Measurements from ENCODE around the gene KXD1.
"Not testable (repeated sequence)": the region's sequence is repeated elsewhere in the genome, so short reads cannot be mapped to it uniquely, and the experiment has no call there.

Gene KXD1

DNA sequence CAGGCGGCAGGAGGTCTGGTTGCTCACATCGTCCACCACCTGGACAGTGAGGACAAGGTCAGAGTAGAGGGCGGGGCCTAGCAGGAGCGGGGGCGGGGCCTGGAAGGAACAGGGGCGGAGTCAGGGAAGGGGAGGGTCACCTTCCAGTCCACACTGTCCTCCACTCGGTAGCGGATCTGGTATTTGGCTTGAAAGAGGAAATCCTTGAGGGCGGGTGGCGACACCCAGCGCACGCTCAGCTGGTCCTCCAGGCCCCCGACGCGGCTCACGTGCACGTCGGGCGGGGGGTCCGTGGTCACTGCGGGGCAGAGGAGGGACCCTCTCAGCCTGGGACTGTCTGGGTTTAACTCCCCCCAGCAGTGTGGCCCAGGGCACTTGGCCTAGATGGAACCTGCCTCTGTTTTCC lies 39.1 kb downstream of the KXD1 start:
- no peak overlapping the region for H3K27ac ChIP-seq (ENCODE audit: low read depth, low read length)
- TF ChIP-seq EZH2phosphoT487 (IDR thresholded peaks at IDR 0.05; ENCODE audit: borderline replicate concordance, low read length) (no peak), CTCF (IDR thresholded peaks at IDR 0.05; ENCODE audit: low read depth, low read length, poor library complexity, severe bottlenecking) (no peak)

GRCh38 chr19:18597809-18598660 lies 40.4 kb downstream of the KXD1 start:
- Histone ChIP-seq H3K4me1 (ENCODE audit: control insufficient read depth, low read length) (peaks cover 32% of the 10 kb centered on the region), H3K36me3 (ENCODE audit: control insufficient read depth, low read length) (no peaks in the 10 kb centered on the region), H3K27me3 (ENCODE audit: control insufficient read depth, low read length) (peaks cover 12% of the 10 kb centered on the region), H3K4me2 (ENCODE audit: low read length) (peak overlapping the region; percentile 14; the same call in 1 of the 2 replicates), H3K9me2 (replicated peaks; ENCODE audit: control insufficient read depth, low read length) (no peaks in the 10 kb centered on the region), H3K4me3 (ENCODE audit: low read length) (no peak overlapping the region), H3K27ac (ENCODE audit: low read depth, low read length) (no peak overlapping the region), H3F3A (ENCODE audit: control insufficient read depth, insufficient read depth) (no peaks in the 10 kb centered on the region), H3K79me2 (ENCODE audit: control insufficient read depth, low read length) (no peaks in the 10 kb centered on the region; the same call in 1 of the 2 replicates), H4K20me1 (ENCODE audit: control insufficient read depth, insufficient read depth, low read depth, low read length) (no peaks in the 10 kb centered on the region), H3K9me3 (ENCODE audit: control insufficient read depth, insufficient read depth, low read length) (no peaks in the 10 kb centered on the region)
- no peak for TF ChIP-seq EZH2phosphoT487 (IDR thresholded peaks at IDR 0.05; ENCODE audit: borderline replicate concordance, low read length)
- TF ChIP-seq CTCF (IDR thresholded peaks at IDR 0.05; ENCODE audit: low read depth, low read length, poor library complexity, severe bottlenecking), result no peak

More for the DNA sequence above, 39.1 kb downstream of the KXD1 start:
- H3K9me2 ChIP-seq (replicated peaks; ENCODE audit: control insufficient read depth, low read length), result no peaks in the 10 kb centered on the region
- H4K20me1 ChIP-seq (ENCODE audit: control insufficient read depth, insufficient read depth, low read depth, low read length), result no peaks in the 10 kb centered on the region
- H3K4me1 ChIP-seq (ENCODE audit: control insufficient read depth, low read length), result peaks cover 35% of the 10 kb centered on the region
- H3K4me3 ChIP-seq (ENCODE audit: low read length), result no peak overlapping the region
- peaks cover 5% of the 10 kb centered on the region for H3K27me3 ChIP-seq (ENCODE audit: control insufficient read depth, low read length)
- no peaks in the 10 kb centered on the region for H3K9me3 ChIP-seq (ENCODE audit: control insufficient read depth, insufficient read depth, low read length)
- no peak overlapping the region for H3K4me2 ChIP-seq (ENCODE audit: low read length)
- peaks cover 3% of the 10 kb centered on the region; the same call in 1 of the 2 replicates for H3F3A ChIP-seq (ENCODE audit: control insufficient read depth, insufficient read depth)
- H3K36me3 ChIP-seq (ENCODE audit: control insufficient read depth, low read length), result peaks cover 6% of the 10 kb centered on the region
- no peaks in the 10 kb centered on the region; the same call in 1 of the 2 replicates for H3K79me2 ChIP-seq (ENCODE audit: control insufficient read depth, low read length)

DNA sequence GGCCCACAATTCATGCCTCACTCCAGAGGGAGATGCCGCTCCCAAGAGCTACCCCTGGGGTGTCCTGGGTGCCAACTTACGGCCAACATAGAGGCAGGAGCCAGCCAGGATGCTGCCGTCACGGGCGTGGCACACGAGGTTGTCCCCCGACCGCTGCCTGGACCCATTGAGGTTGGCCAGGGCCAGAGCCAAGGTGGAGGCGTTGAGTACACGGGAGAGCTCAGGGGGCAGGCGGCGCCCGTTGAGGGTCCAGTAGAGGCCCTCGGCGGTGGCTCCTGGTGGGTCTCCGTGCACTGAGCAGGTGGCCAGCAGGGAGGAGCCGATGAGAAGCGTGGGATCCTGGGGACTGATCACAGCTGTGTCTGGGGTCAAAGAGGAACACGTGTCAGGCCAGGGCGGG lies 41.8 kb downstream of the KXD1 start:
- Histone ChIP-seq H3K4me3 (ENCODE audit: low read length) (no peak overlapping the region), H3K36me3 (ENCODE audit: control insufficient read depth, low read length) (no peaks in the 10 kb centered on the region), H3K4me2 (ENCODE audit: low read length) (no peak overlapping the region), H3K79me2 (ENCODE audit: control insufficient read depth, low read length) (no peaks in the 10 kb centered on the region), H4K20me1 (ENCODE audit: control insufficient read depth, insufficient read depth, low read depth, low read length) (no peaks in the 10 kb centered on the region), H3K9me2 (replicated peaks; ENCODE audit: control insufficient read depth, low read length) (no peaks in the 10 kb centered on the region), H3K27ac (ENCODE audit: low read depth, low read length) (no peak overlapping the region), H3K4me1 (ENCODE audit: control insufficient read depth, low read length) (peaks cover 18% of the 10 kb centered on the region), H3K27me3 (ENCODE audit: control insufficient read depth, low read length) (peaks cover 25% of the 10 kb centered on the region), H3F3A (ENCODE audit: control insufficient read depth, insufficient read depth) (no peaks in the 10 kb centered on the region), H3K9me3 (ENCODE audit: control insufficient read depth, insufficient read depth, low read length) (no peaks in the 10 kb centered on the region)
- TF ChIP-seq EZH2phosphoT487 (IDR thresholded peaks at IDR 0.05; ENCODE audit: borderline replicate concordance, low read length) (no peak), CTCF (IDR thresholded peaks at IDR 0.05; ENCODE audit: low read depth, low read length, poor library complexity, severe bottlenecking) (no peak)

- not testable (repeated sequence) for H3F3A ChIP-seq (ENCODE audit: control insufficient read depth, insufficient read depth); H3K9me2 ChIP-seq (replicated peaks; ENCODE audit: control insufficient read depth, low read length); H3K36me3 ChIP-seq (ENCODE audit: control insufficient read depth, low read length); H3K27ac ChIP-seq (ENCODE audit: low read depth, low read length); H3K4me3 ChIP-seq (ENCODE audit: low read length); H3K4me2 ChIP-seq (ENCODE audit: low read length); H3K79me2 ChIP-seq (ENCODE audit: control insufficient read depth, low read length); H4K20me1 ChIP-seq (ENCODE audit: control insufficient read depth, insufficient read depth, low read depth, low read length); H3K9me3 ChIP-seq (ENCODE audit: control insufficient read depth, insufficient read depth, low read length)
- peaks cover 39% of the 10 kb centered on the region for H3K27me3 ChIP-seq (ENCODE audit: control insufficient read depth, low read length)
- H3K4me1 ChIP-seq (ENCODE audit: control insufficient read depth, low read length), result peaks cover 12% of the 10 kb centered on the region
These were observed 43.2 kb downstream of the KXD1 start for GRCh38 chr19:18600692-18601397.
